CD14-positive monocyte (primary cell): ENCODE measurements around the gene EYS. TPM values are rescaled to one million over a fixed set of nuclear protein-coding genes. Genes with fewer than 3 reads are reported as not detected.

Experiments used
- DNase-seq, 3 donors: peaks; one replicate each; pipeline ENCODE4 v3.0.0-alpha.2; 2011 to 2022
- H2AFZ ChIP-seq: 2 replicates; pipeline ENCODE4 v1.6.0; 2012; ENCODE audit warnings: mild to moderate bottlenecking, low read depth, low read length, inconsistent platforms; ENCODE audit not compliant: insufficient read depth, poor library complexity, severe bottlenecking
- H3K27ac ChIP-seq, 2 donors: 1 replicate in 1 of 2; 2 replicates in 1 of 2; pipeline ENCODE4 v1.5.1; 2012 to 2013; ENCODE audit warnings: low read length in 2 of 2, control low read depth in 1 of 2, inconsistent platforms in 1 of 2, low read depth in 1 of 2, mild to moderate bottlenecking in 1 of 2
- H3K27me3 ChIP-seq, 2 donors: one replicate each; pipeline versions ENCODE4 v1.6.0 to v1.6.1; 2011 to 2013; ENCODE audit warnings: low read length in 2 of 2; ENCODE audit not compliant: control insufficient read depth in 2 of 2, insufficient read depth in 2 of 2
- H3K36me3 ChIP-seq, 2 donors: replicated peaks in 1 of 2; 1 replicate in 1 of 2; 2 replicates in 1 of 2; pipeline versions ENCODE4 v1.5.1 to v1.6.1; 2012 to 2013; ENCODE audit warnings: low read length in 2 of 2, control low read depth in 1 of 2, inconsistent platforms in 1 of 2, mild to moderate bottlenecking in 1 of 2; ENCODE audit not compliant: insufficient read depth in 2 of 2, control insufficient read depth in 1 of 2
- H3K4me1 ChIP-seq, 2 donors: 1 replicate in 1 of 2; 2 replicates in 1 of 2; pipeline versions ENCODE4 v1.5.1 to v1.6.1; 2012 to 2013; ENCODE audit warnings: low read length in 2 of 2, control low read depth in 1 of 2, inconsistent platforms in 1 of 2, mild to moderate bottlenecking in 1 of 2, moderate library complexity in 1 of 2; ENCODE audit not compliant: insufficient read depth in 2 of 2, control insufficient read depth in 1 of 2
- H3K4me2 ChIP-seq: replicated peaks from 2 replicates; pipeline ENCODE3; 2012; ENCODE audit warnings: low read length, moderate library complexity, mild to moderate bottlenecking; ENCODE audit not compliant: poor library complexity, severe bottlenecking; ENCODE audit errors: extremely low read depth
- H3K4me3 ChIP-seq, 3 experiments: fragments of 200-600 bp in 1 of 3; sonication (generic) in 1 of 3; replicated peaks in 1 of 3; 1 replicate in 2 of 3; 2 replicates in 1 of 3; pipeline ENCODE4 v1.5.1; 2011 to 2013; ENCODE audit warnings: low read length in 3 of 3, mild to moderate bottlenecking in 3 of 3, control low read depth in 2 of 3, low read depth in 2 of 3, inconsistent platforms in 1 of 3, moderate library complexity in 1 of 3
- H3K79me2 ChIP-seq: 2 replicates; pipeline ENCODE4 v1.6.0; 2012; ENCODE audit warnings: mild to moderate bottlenecking, control low read depth, inconsistent platforms, low read length, moderate library complexity; ENCODE audit not compliant: insufficient read depth
- H3K9ac ChIP-seq: 2 replicates; pipeline ENCODE4 v1.6.0; 2017; ENCODE audit warnings: low read length, mild to moderate bottlenecking; ENCODE audit not compliant: insufficient read depth, poor library complexity, severe bottlenecking
- H3K9me3 ChIP-seq, 2 donors: replicated peaks in 1 of 2; 1 replicate in 1 of 2; 2 replicates in 1 of 2; pipeline versions ENCODE4 v1.5.1 to v1.6.1; 2012 to 2013; ENCODE audit warnings: low read length in 2 of 2, control low read depth in 1 of 2; ENCODE audit not compliant: control insufficient read depth in 1 of 2, insufficient read depth in 1 of 2
- H4K20me1 ChIP-seq: 2 replicates; pipeline ENCODE4 v1.6.0; 2012; ENCODE audit warnings: mild to moderate bottlenecking, low read length, control low read depth, moderate library complexity; ENCODE audit not compliant: insufficient read depth
- H3K27ac Mint-ChIP-seq, 7 donors: one replicate each; pipeline ENCODE4 v1.8.0; 2020; ENCODE audit warnings: mild to moderate bottlenecking in 7 of 7, mixed read lengths in 7 of 7, moderate library complexity in 6 of 7, inconsistent platforms in 2 of 7
- H3K27me3 Mint-ChIP-seq, 3 donors: one replicate each; pipeline ENCODE4 v1.8.0; 2021 to 2022; ENCODE audit warnings: low read depth in 3 of 3, mild to moderate bottlenecking in 3 of 3, mixed read lengths in 3 of 3, moderate library complexity in 3 of 3, inconsistent platforms in 1 of 3
- H3K36me3 Mint-ChIP-seq, 2 donors: one replicate each; pipeline ENCODE4 v1.8.0; 2020; ENCODE audit warnings: mixed read lengths in 2 of 2, inconsistent platforms in 1 of 2, mild to moderate bottlenecking in 1 of 2
- H3K4me1 Mint-ChIP-seq: one replicate; pipeline ENCODE4 v1.8.0; 2020; ENCODE audit warnings: mild to moderate bottlenecking, mixed read lengths
- H3K4me3 Mint-ChIP-seq, 2 donors: one replicate each; pipeline ENCODE4 v1.8.0; 2020; ENCODE audit warnings: mild to moderate bottlenecking in 2 of 2, mixed read lengths in 2 of 2, moderate library complexity in 1 of 2
- H3K9me3 Mint-ChIP-seq, 7 donors: one replicate each; pipeline ENCODE4 v1.8.0; 2020 to 2022; ENCODE audit warnings: mixed read lengths in 7 of 7, mild to moderate bottlenecking in 6 of 7, moderate library complexity in 6 of 7, inconsistent platforms in 2 of 7
- CTCF ChIP-seq: fragments of 200-600 bp; IDR thresholded peaks from one replicate; pipeline ENCODE4 v1.8.0; 2022; ENCODE audit warnings: antibody characterized with exemption, mild to moderate bottlenecking
- WGBS: methylation state at CpG from one replicate; pipeline ENCODE4 v1.1.5; 2013; ENCODE audit warnings: missing lambda C conversion rate; ENCODE audit not compliant: insufficient coverage; 5-methylcytosine and 5-hydroxymethylcytosine counted together
- intact Hi-C, 2 donors: fragments of 100-400 bp; cut with micrococcal nuclease; formaldehyde crosslinking; loops; one replicate each; pipeline versions ENCODE4 v1.15.0 to v1.15.1; 2023
- polyA plus RNA-seq, 3 donors: library from polyadenylated mRNA; depleted of rRNA in 1 of 3; unstranded in 2 of 3; stranded (reverse) in 1 of 3; fragments of 300-500 nt in 2 of 3; fragments of >200 nt in 1 of 3; fragmentation: Illumina TruSeq in 2 of 3; gene quantifications; 1 replicate in 2 of 3; 2 replicates in 1 of 3; pipeline ENCODE4 v1.2.3, GENCODE V29; 2012 to 2021

EYS gene
- polyA plus RNA-seq, 3 donors = 0.01 to 0.03 TPM; not detected in 1

- H3K27ac Mint-ChIP-seq = no peak overlapping the region
- intact Hi-C loops = no loop called here
- H3K4me1 Mint-ChIP-seq = no peaks in the 10 kb centered on the region
- no peak overlapping the region for H2AFZ ChIP-seq
- TF ChIP-seq CTCF = no peak
- no peaks in the 10 kb centered on the region for H4K20me1 ChIP-seq
- no peaks in the 10 kb centered on the region for H3K27me3 ChIP-seq
- no peak overlapping the region for H3K4me3 ChIP-seq
- no peaks in the 10 kb centered on the region for H3K36me3 Mint-ChIP-seq
- peaks cover 2 to 8% (median 4%) of the 10 kb centered on the region in 7 donors for H3K9me3 Mint-ChIP-seq
- DNase-seq = no peak
- no peak overlapping the region for H3K4me2 ChIP-seq
- WGBS = no CpG with 5 or more reads among the region's 3 CpGs
- H3K79me2 ChIP-seq = no peaks in the 10 kb centered on the region
- peaks cover 0 to 2% (median 0%) of the 10 kb centered on the region in 3 donors for H3K27me3 Mint-ChIP-seq
- no peaks in the 10 kb centered on the region for H3K36me3 ChIP-seq
- no peak overlapping the region for H3K9ac ChIP-seq
- peaks cover 0 to 4% of the 10 kb centered on the region in 2 donors for H3K9me3 ChIP-seq
- no peaks in the 10 kb centered on the region for H3K4me1 ChIP-seq
- no peak overlapping the region for H3K4me3 Mint-ChIP-seq
- H3K27ac ChIP-seq = no peak overlapping the region
Measured at GRCh38 chr6:63947792-63948529, 1759.1 kb downstream of the EYS start.

GRCh38 chr6:63945987-63946386 is 1761.0 kb downstream of the EYS start:
- intact Hi-C loops = no loop called here
- no peak overlapping the region for H3K4me3 Mint-ChIP-seq
- Histone ChIP-seq H3K36me3 (no peaks in the 10 kb centered on the region), H3K79me2 (no peaks in the 10 kb centered on the region), H2AFZ (no peak overlapping the region), H4K20me1 (no peaks in the 10 kb centered on the region), H3K27ac (no peak overlapping the region), H3K4me2 (no peak overlapping the region), H3K4me3 (no peak overlapping the region), H3K9ac (no peak overlapping the region), H3K9me3 (peaks cover 0 to 4% of the 10 kb centered on the region in 2 donors), H3K27me3 (no peaks in the 10 kb centered on the region), H3K4me1 (peaks cover 10 to 11% of the 10 kb centered on the region in 2 donors)
- H3K27ac Mint-ChIP-seq = no peak overlapping the region
- no peak for DNase-seq
- peaks cover 0 to 2% (median 0%) of the 10 kb centered on the region in 3 donors for H3K27me3 Mint-ChIP-seq
- 80% methylated on average over 1 of the region's 2 CpGs for WGBS
- H3K4me1 Mint-ChIP-seq = peaks cover 17% of the 10 kb centered on the region
- peaks cover 2 to 8% (median 4%) of the 10 kb centered on the region in 7 donors for H3K9me3 Mint-ChIP-seq
- no peaks in the 10 kb centered on the region for H3K36me3 Mint-ChIP-seq
- TF ChIP-seq CTCF = no peak
